T1000 (cell line): ENCODE results near the gene SLC25A26.

Experiments used
- DNase-seq: peaks from one replicate; lab custom pipeline; 2025; ENCODE audit warnings: mixed read lengths; lab: John Stamatoyannopoulos, UW

The SLC25A26 gene

DNA sequence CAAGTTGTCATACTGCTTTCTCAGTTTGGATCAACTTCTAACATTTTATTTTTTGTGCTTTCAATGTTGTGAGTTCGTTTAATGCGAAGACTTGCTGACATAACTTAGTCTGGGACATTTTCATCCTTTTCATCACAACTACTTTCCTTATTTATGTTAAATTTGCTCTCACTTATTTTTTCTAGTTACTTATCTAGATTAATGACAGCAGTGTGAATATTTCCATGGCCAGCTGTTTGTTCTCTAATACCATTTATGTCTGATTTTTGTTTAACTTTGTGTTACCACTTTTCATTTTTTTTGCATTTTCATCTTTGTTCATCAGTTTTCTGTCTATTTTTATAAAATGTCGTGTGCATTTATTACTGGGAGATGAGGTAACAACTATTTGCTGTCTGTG lies 6.2 kb downstream of the SLC25A26 start:
- DNase-seq: no peak

DNA sequence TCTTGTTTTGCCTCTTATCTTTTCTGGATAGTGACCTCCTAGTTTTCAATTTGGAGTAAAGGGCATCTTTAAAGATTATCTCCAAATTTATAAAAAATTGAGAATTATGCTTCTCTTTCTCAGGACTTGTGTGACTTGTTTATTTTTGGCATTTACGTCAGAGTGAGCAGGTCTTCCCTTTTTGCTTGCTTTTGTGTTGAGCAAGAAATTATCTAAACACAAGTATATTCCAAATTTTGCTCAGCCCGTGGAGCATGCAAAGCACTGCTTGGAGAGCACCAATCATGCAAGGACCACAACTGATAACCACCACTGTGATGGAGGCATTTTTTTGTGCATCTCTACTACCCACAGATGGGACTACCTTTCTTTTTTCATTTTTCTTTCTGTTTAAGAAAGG lies 7.1 kb downstream of the SLC25A26 start:
- DNase-seq: no peak

DNA sequence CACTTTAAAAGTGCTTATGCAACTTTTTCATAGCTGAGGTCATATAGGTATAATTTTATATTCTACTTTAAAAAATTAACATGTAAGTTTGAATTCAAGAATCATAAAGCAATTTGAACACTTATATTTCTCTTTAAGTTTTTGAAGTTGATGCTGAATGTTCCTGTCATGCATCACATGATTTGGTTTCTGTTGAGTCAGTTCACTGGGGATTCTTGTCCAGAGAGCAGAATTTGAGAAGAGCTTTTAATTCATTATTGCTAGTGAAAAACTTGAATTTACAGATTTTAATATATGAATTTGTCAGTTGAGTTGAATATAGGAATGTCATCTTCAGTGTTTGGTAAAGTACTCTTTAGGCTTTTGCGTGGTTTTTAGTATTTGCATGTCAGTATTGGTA lies 7.9 kb downstream of the SLC25A26 start:
- DNase-seq: no peak

DNA sequence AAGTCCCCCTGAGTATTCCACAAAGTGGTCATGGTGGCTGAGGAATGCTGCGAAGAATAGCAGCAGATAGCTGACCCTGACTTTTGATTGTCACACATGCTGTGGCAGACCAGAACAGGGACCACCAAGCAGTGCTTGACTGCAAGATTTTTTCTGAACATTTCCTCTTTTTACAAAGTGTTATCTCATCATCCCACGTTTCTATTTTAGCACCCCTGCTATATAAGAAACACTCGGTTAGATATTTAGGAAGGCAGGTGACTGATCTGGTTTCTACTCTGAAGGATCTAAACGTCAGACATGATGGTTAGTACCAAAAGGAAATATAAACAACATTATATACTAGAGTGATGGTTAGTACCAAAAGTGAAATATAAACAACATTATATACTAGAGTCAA lies 9.1 kb downstream of the SLC25A26 start:
- no peak for DNase-seq

DNA sequence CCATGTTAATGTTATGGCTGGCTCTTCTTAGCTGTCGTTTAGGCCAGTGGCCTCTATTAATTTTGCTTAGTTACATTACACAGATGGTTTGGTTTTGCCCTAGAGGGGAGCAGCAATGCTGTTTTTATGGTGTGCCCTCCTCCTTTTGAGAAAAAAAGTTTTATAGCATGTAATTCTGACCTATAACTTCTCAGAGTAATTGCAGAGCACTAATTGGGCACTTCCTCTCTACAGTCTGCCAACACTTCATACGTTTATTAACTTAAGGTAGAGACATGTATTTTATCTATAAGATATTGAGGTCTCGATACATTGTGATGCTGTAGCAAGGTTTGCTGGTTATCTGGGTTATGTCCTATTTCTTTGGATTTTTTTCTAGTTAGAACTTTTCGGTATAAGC lies 12.2 kb downstream of the SLC25A26 start:
- no peak for DNase-seq

DNA sequence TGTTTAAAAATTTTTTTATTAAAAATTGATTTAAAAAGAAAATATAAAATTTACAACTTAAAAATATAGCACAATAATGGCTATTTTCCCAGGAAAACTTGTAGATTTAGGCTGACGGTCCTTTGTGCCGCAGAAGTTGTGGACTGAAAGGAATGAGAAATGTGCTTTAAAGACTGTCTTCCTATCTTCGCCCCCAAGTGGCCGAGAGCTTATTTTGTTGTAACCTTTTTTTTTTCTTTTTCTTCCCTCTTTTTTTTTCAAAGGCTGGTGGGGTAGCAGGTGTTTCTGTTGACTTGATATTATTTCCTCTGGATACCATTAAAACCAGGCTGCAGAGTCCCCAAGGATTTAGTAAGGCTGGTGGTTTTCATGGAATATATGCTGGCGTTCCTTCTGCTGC lies 15.5 kb downstream of the SLC25A26 start:
- DNase-seq: no peak

DNA sequence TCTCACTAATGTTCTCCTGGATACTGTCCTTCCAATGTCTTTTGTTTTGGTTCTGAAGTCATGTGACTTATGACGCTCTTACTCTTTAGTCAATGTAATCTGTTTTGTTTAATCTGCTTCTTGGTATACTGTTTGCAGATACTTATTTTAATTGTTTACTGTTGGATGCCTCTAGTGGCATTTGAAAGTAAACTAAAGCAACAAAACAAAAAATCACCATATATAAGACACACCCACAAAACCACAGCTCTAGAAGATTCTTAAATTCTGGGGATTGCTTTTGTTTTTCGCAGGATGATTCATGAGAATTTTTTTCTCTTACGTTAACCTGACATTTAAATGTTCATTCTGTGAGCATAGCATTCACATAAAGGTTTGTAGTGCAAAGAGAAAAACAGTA lies 16.8 kb downstream of the SLC25A26 start:
- no peak for DNase-seq

DNA sequence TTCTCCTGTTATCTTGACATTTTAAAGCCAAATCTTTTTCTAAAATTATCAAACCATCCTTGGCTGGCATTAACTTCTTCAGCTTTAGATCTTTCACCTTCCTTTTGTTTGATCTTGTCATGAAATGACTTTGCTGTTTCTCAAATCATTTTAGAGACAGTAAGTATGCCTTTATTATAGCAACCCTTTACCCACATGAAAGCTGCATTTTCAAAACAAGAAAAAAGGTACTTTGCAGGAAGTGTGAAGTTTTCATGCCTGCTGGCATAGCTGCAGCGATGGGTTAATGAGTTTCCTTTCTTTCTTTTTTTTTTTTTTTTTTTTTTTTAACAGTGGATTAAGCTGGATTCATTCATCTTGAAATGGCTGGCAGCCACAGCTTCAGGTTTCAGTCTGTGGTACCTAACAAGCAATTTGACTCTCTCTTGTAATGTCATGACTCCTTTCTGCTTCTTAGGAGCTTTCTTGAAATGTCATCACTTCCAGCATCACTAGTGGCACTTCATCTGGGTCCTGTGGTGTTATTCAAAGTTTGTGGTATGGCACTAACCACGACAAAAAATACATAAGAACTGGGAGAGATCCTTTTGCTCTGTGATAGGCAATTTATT lies 18.8 kb downstream of the SLC25A26 start:
- DNase-seq: no peak

DNA sequence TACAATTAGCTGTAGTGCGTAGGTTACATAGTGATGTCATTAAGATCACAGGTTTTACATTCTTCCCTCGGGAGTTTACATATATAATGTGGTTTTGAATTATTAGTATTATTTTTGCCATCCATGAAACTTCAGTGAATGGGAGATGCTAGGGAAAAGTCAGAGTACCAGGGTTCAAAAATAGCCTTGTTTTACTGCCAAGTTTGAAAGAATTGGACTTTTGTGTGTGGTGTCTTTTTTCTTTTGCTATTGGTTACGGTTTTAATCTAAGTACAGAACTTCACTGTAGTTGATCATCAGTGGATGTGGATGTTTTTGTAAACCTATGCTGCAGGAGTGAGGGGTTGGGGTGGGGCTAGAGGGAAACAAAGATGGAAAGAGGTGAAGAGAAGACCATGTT lies 20.7 kb downstream of the SLC25A26 start:
- DNase-seq: no peak

DNA sequence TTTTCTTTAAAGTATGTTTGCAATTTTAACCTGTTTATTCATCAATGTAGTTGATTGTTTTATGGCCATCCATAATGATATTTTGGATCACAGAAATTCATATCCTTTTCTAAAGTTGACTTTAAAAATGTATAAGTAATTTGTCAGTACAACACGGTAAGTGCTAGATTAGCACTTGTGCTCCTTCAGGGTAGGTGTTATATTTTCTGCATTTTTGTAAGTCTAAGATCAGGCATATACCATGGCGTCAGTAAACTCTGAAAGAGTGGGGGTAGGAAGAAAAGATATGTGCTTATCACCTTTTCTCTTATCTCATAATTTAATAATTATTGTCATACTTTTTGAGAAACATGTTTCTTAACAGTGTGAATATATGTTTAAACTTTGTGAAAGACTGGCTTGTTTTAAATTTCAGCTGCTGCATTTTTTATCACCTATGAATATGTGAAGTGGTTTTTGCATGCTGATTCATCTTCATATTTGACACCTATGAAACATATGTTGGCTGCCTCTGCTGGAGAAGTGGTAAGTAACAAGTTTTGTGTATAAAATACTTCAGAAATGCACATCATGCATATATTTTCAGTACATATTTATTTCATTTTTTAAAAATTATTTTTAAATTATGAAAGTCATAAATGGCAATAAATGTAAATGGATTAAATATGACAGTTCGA lies 22.1 kb downstream of the SLC25A26 start:
- no peak for DNase-seq

DNA sequence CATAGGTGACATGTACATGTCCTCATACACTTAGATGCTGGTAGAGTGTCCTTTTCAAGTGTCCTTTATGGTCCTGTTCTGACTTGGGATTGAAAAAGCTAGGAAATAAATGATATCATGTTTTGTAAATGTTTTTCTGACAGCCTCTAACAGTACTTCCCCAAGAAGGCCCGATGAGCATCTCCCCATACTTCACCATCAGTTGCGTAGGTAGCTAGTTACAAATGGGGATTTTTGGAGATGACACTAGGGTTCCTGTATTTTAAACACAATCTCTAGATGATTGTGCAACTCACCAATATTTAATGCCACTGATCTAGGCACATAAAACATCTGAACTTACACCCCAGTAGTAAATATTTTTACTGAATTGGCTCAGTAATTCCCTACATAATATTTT lies 27.8 kb downstream of the SLC25A26 start:
- no peak for DNase-seq

DNA sequence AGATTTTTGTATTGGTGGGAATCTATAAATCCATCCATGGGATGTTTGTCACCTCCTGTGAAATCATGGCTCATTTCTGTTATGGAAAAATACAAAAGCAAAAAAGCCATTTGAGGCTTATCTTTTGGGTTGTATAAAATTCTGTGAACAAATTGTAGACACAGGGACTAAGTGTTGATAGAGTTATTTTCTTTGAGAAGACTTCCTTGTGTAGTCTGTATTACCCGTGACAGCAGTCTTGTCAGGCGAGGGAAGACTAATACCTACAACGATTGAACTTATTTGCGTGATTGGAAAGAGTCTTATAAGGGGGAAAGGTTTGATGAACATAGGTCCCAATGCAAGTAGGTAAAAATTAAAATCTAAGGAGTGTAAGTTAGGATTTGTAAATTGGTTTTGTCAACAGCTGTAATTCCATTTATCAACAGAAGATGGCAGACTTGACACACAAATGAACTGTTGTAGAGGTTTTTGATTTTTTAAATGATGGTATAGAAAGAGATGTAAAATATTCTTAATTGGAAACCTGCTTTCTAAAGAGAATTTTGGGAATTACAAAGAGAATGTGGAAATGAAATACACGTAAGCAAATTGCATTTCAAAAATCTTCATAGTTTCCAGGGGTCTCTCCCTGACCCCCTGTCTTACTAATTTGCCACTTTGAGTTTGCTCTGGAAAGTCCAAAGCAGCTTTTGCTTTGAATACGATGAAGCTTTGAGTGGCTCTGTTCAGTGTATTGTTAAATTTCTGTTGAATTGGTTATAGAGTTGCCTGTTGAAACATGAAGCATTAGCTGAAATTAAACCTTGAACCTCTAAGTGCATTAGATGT lies 33.2 kb downstream of the SLC25A26 start:
- DNase-seq: no peak

DNA sequence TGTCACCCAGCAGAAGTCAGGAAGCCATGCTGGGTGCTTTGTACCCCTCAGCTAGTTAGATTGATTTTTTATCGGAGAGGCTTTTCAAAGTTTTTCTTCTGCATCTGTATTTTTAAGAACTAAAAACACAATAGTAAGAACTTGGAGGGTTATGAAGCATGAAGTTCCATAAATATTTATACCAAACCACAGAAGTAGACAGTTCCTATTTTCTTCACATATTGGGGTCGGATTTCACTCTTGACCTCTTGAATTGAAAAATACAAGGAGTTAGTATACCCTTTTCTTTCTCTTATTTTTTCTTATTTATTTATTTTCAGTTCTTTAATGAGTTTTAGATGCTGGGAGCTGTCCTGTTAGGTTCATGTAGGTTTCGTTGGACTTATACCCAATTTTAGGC lies 35.1 kb downstream of the SLC25A26 start:
- DNase-seq: no peak

DNA sequence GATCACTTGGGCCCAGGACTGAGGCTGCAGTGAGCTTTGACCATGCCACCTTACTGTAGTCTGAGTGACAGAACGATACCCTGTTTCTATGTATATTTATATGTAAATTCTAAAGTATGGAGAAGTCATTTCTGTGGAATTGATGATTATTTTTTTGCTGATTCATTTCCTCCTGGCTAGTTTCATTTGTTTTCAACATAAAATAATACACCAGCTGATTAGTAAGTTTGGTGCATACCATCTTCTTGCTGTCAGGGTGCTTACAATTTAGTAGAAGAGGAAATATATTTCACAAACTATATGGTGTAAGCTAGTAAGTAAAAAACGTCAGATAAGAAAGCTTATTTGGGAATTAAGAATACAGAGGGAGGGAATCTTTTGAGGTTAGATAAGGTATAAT lies 36.0 kb downstream of the SLC25A26 start:
- no peak for DNase-seq

DNA sequence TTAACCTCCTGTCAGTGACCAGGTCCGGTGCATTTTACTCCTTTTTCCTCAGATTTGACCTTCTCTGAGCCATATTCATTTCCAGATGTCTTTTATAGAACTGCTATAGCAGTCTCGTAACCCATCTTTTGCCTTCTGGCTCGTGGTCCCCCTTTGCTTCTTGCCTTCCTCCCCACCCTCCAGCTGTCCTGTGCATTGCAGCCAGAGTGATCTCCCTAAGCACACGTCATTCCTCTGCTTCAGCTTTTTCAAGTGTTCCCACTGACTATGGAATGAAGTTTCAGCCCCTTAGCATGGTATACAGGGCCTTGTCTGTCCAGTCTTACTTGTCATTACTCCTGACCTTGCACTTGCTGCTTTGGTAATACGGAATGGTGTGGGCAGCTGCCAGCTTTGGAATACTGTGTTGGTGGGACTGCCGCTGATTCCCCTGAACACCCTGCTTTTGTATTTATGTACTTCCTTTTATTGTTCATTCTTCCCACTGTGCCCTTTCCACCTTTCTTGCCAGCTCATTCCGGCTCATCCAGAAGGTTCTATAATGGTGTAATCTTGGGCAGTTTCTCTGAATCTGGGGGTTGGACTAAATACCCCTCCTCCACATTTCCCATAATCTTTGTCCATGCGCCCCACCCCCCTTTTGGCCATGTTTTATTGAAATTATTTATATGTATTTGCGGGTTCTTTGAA lies 38.9 kb downstream of the SLC25A26 start:
- no peak for DNase-seq

DNA sequence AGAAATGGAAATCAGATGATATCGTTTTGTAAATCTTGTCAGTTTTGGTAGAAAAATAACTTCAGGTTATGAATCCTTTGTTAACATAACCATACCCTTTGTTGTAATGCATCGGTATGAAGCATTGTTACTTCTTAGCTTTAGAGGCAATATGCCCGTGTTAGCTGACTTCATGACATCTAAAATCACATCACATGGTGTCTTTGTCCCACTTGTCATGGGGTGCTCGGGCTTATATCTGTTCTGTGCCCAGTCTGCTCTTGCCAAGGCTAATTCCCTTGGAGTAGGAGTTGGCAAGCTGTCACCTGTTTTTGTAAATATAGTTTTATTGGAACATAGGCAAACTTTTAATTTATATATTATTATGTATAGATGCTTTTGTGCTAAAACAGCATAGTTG lies 39.6 kb downstream of the SLC25A26 start:
- no peak for DNase-seq

DNA sequence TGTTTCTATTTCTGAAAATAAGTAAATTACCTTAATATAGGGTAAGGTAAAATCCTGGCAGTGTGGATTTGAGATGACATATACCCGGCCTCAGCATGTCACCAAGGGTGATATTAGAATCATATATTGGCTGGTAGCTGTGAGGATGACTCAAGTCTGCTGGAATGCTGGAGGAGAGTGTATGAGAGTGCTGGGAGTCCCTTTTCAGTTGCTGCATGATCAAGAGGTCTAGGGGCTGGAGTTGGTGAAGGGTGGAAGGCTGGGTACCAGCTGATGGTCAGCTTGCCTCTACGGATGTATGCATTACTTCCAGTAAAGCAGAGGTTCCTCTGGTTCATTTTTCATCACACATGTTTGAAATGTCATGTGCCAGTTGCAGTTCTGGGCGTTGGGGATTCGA lies 40.6 kb downstream of the SLC25A26 start:
- no peak for DNase-seq

DNA sequence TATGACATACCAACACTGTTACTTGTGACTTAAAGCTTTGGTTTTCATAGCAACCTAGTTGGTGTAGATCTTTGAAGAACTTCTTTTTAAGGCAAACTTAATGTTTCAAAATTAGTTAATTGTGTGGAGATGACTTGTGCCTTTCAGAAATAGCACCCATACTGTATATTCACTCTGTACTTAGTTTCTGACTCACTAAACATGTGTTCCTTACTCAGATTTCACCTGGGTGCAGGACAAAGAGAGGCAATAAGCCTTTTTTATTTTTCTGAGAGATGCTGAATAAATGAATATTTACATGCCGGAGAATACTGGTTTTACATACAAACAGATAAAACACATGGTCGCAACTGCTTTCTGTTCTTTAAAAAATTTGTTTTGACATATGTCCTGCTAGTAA lies 44.8 kb downstream of the SLC25A26 start:
- no peak for DNase-seq

DNA sequence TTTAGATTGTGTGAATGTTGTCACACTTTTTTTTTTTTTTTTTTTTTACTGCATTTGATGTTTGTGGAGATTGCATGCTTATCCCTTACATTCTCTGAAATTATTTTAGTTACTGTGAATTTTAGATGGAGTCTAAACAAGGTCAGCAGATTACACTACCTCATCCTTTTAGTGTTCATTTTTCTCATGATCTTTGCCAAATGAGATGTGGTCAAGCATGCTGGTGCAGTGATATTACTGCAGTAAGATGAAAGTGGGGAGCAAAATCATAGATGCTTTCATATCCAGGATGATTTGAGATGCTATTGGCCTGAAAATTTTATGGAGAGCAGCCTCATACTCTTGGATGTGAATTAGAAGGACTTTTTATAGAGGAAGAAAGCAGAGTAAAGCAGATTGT lies 45.8 kb downstream of the SLC25A26 start:
- DNase-seq: no peak

DNA sequence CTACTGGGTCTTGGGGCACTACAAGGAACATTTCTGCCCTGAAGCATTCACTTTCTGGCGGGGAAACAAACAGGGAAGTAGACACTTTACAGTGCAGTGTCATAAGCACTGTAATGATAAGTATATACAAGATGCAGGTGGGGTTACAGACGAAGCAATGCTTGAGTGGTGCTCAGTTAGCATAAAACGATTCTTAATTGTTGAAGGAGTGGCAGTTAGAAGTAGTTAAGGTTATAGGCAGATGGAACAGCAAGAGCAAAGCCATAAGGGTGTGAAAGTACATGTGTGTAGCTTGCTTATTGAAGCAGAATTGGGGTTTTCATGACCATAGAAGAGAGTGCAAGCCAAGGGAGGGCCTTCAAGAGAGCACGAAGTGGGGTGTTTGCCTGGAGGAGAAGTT lies 46.2 kb downstream of the SLC25A26 start:
- no peak for DNase-seq

DNA sequence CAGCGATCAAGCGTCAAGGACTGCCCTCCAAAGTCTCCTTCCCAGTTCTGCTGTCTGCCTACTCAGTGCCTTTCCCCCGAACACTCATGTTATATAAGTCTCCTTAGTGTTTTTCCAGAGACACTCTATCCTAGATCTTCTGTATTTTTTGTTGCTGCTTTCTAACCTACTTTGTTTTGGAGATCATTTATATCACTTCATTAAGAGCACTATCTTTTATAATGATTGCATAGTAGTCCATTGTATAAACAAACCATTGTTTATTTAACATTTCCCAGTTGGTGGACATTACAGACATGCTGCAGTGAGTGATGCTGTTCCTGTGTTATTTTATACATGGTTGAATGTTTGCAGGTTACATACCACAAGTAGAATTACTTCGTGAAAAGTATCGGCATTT lies 47.1 kb downstream of the SLC25A26 start:
- DNase-seq: no peak

DNA sequence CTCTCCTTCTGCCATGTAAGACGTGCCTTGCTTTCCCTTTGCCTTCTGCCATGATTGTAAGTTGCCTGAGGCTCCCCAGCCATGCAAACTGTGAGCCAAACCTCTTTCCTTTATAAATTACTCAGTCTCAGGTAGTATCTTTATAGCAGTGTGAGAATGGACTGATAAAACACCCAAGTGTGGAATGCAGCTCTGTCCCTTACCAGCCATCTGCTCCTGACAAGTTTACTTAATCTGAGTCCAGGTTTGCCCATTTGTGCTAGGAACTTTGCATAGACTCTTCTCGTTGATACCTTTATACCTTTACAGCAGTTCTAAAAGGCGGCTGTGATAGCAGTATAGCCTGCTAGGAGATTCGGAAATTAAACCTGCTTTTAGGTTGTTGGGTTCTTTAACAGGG lies 48.1 kb downstream of the SLC25A26 start:
- no peak for DNase-seq

DNA sequence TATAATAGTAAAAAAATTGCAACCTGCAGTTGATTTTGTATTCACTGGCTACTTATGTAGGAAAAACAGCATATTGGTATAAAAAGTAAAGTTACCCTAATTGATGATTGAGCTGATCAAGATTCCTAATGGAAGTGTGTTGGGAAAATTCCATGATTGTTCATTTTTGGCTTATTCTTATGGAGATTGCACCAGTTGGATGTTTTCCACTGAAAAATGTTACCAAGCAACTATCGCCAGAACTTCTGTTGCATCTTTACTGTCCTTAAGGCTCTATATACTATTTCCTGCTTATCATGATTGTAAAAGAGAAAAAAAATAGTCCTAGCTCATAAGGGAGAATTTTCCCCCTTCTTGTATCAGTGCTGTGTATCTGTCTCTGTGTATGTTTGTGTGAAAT lies 48.6 kb downstream of the SLC25A26 start:
- DNase-seq: no peak
